Measurements from ENCODE around the gene MSH2.
"Not testable (repeated sequence)": the region's sequence is repeated elsewhere in the genome, so short reads cannot be mapped to it uniquely, and the experiment has no call there.

The MSH2 gene

DNA sequence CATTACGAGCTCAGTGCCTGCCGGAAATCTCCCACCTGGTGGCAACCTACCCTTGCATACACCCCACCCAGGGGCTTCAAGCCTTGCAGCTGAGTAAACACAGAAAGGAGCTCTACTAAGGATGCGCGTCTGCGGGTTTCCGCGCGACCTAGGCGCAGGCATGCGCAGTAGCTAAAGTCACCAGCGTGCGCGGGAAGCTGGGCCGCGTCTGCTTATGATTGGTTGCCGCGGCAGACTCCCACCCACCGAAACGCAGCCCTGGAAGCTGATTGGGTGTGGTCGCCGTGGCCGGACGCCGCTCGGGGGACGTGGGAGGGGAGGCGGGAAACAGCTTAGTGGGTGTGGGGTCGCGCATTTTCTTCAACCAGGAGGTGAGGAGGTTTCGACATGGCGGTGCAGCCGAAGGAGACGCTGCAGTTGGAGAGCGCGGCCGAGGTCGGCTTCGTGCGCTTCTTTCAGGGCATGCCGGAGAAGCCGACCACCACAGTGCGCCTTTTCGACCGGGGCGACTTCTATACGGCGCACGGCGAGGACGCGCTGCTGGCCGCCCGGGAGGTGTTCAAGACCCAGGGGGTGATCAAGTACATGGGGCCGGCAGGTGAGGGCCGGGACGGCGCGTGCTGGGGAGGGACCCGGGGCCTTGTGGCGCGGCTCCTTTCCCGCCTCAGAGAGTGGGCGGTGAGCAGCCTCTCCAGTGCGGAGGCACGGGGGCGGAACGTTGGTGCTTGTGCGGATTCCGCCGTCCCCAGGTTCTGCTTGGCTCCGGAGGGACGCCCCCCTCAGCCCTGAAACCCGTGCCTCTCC lies at the start of gene MSH2:
Gene MSH2, plus strand, starts transcription at position 352 of the 804 bp plus-strand sequence. Its CDS starts 36 bp downstream, at position 388.
- DNase-seq, result peak; percentile 88 to 90

DNA sequence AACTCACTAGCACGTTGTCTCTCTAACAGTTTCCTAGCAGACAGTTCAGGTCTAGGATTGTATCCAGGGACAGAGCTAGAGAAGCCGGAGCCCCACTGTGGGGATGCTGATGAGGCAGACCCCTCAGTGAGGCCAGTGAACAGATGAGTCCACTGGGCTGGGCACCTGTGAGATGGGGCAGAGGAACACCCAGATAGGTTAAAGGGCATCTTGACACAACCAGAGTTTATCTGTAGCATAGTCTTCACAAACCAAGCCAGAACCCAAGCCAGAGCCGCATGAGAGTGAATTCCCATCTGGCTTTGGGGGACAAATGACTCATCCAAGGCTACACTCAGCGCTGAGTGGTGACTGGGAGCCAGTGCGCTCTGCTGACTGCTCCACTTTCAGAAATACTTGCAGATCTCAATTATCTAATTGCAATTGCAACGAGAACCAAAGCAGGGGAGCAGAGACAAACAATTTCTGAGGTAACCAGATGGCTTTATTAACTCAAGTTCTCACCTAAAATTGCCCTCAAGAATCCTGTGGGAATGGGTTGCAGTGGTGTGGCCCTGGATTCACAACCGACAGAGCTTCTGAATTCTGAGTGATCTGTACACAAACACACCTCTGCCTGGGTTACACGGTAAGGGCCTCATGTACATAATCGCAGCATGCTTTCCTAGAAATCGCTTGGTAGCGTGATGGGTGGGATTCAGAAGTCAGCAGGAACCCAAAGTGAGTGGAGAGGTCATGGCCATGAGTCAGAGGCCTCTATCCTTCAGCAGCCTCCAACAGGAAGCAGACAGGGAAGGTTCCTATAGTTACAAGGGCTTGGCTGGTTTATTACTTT lies 48.7 kb upstream of the MSH2 start:
- no peak for DNase-seq

DNA sequence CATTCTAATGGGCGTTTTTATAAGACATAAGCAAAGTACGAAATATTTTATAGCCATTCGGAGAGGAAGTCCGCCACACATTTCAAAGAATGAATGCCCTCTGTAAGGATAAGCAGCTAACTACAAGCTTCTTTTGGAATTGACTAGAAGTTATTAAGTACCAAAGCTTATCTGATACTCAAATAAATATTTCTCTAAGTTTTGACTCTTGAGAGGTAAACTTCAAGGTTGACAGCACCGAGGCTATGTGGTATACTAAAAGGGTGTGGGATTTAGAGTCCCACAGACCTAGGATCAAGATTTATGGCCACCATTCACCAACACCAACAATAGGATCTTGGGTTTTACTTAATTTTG lies 48.1 kb upstream of the MSH2 start:
- no peak for DNase-seq

DNA sequence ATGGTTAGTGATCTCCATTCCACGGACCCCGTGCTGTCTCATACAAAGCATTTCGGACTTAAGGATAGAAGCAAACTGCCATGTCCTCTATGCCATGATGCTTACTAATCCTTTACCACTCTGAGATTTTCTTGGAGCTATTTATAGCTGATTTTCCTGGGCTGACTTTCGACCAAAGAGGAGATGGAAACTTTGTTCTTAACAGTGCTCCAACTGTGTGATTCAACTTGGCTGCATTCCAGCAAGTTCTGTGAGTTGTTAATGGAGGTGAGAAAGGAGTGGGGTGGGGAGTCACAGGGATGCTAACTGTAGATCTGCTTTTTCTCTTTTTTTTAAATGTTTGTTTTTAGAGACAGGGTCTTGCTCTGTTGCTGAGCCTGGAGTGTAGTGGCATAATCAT lies 45.5 kb upstream of the MSH2 start:
- DNase-seq, result no peak

DNA sequence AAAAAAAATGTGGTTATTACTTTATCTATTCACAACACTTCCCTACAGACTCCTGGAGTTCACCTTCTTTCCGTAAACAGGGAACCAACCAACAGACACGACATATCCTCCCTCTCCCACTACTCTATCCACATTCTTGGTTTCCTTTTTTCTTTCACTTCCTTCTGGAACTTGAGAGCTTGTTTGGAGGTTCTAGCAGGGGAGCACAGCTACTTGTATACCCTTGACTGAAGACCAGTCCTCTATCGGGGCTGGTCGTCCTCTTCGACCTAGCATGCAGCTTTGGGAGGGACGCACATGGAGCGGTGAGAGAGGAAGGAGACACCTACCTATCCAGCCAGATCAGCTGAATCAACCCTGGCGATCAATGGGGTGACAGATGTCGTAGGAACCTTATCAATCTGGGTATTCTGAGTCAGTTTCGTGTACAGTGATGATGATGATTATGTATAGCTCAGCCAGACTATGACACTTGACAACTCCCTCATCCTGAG lies 43.5 kb upstream of the MSH2 start:
- DNase-seq, result no peak

DNA sequence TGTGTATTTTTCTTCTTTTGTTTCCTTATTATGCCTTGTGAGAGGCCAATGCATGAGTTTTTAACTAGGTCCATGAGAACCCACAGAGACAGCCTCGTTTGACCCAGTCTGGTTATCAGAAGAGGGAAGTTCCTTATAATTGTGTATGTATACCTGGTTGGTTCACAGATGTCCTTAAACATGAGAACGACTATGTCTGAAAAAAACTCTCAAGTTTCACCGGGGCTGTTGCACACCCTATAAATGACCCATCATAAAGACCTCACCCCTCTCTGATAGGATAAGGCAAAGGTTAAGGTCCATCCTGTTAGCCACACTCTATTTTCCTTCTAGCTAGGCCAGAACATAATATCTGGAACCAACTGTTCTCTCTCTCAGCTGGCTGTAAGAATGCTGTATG lies 42.7 kb upstream of the MSH2 start:
- no peak for DNase-seq

DNA sequence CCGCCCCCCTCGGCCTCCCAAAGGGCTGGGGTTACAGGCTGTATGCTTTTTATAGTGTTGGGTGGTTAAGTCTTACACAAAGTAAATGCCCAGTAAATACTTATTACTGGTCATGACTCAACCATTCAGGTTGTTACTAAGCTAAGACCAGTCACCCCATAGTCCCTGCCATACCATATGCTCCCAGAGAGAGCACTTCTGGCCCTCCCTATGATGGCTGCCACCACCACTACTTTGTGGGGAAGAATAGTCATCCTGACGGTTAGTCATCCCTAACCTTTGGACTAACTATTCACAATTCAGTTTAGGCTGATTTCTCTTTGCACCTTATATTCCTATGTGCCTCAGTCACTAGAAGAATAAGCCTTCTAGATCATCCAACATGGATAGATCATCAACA lies 42.0 kb upstream of the MSH2 start:
- no peak for DNase-seq

DNA sequence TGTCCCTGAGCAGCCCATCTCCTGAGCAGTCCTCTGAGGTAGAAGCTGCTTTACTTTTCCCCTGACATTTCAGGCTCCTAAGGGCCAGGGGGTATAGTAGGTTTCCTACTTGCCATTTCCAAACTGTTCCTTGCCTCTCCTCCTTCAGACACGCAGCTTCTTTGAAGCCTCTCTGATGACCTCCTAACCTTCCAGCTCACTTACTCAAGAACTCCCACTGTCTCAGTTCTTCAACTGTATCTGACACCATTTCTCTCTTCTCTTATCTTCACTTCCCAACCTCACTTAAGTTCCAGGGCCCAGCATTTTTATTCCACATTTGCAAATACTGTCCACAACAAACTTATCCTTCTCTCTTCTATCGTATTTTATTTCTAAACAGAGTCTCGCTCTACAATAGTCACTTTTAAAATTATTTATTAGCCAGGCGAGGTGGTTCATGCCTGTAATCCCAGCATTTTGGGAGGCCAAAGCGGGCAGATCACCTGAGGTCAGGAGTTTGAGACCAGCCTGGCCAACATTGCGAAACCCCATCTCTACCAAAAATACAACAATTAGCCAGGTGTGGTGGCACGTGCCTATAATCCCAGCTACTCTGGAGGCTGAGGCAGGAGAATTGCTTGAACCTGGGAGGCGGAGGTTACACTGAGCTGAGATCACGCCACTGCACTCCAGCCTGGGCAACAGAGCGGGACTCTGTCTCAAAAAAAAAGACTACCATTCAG lies 41.3 kb upstream of the MSH2 start:
- not testable (repeated sequence) for DNase-seq

DNA sequence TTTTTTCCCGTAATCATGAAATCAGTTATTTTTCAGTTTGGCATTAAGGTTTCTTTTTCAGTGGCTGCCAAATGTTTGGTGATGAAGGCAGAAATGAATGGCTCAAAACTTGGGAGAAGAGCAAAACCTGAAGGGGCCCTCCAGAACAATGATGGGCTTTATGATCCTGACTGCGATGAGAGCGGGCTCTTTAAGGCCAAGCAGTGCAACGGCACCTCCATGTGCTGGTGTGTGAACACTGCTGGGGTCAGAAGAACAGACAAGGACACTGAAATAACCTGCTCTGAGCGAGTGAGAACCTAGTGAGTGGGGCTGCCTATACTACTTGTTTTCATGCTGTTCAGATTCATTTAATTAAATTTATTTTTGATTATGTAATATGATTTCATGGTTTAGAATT lies 29.2 kb upstream of the MSH2 start:
- DNase-seq, result no peak

DNA sequence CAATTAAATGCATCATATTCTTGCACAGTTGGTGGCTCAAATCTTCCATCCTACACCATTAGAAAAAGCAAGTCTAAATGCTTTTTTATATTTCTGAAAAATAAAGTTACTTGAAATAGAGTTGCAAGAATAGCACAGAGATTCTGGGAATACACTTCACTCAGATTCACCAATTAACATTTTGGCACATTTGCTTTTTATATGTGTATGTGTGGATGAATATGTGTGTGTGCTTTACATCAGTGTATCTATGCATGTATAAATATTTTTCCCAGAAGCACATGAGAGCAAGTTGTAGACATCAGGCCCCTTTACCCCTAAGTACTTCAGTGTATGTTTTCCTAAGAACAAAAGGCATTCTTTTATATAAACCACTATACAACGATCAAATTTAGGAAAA lies 27.6 kb upstream of the MSH2 start:
- DNase-seq, result no peak

DNA sequence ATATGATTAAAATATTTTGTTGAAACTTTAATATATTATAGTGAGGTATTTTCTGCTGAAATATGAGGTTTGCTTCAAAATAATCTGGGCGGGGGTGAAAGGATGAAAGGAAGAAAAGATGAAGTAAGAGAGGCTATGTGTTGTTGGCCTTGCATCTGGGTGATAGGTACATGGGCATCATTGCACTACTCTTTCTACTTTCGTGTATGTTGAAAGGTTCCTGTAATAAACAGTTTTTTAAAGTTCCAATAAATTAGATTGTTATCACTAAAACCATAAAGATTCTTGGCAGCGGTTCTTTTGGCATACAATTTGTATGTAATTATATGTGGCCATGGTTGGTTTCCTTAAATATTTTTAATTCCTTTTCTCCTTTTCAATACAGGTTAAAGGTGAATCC lies 23.6 kb upstream of the MSH2 start:
- no peak for DNase-seq

DNA sequence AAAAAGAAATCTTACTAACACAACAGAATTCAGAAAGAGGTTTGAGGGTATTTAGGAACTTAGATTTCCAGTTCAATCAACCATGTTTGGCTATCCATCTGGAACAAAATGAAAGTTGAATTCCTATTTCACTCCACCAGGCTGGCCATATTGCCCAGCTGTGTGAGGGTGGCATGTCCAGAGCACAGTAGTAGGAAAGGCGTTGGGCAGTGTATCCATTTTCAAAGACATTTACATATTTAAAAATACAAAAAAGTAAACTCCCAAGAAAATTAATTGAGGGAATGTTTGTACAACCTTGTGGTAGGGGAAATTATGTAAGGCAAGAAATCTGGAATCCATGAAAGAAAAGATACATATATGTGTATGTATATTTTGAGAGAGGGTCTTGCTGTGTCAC lies 21.5 kb upstream of the MSH2 start:
- no peak for DNase-seq

DNA sequence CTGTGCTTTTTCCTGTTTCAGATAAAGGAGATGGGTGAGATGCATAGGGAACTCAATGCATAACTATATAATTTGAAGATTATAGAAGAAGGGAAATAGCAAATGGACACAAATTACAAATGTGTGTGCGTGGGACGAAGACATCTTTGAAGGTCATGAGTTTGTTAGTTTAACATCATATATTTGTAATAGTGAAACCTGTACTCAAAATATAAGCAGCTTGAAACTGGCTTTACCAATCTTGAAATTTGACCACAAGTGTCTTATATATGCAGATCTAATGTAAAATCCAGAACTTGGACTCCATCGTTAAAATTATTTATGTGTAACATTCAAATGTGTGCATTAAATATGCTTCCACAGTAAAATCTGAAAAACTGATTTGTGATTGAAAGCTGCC lies 16.4 kb upstream of the MSH2 start:
- DNase-seq, result no peak

DNA sequence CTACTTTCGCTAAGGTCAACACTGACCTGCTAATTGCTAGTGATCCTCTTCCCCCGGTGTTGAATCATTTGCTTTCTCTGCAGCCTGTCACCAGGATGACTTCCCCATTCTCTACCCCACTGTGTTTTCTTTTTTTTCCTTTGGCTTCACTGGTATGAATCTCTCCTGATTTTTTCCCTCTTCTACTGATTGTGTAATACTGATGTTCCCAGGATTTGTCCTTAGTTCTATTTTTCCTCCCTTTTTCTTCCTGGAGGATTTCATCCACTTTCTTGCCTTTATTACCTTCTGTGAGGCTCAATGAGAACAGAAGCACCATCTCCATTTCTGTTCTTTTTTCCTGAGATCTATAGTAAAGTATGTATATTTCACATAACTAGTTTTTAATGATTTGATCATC lies 14.1 kb upstream of the MSH2 start:
- DNase-seq, result no peak

DNA sequence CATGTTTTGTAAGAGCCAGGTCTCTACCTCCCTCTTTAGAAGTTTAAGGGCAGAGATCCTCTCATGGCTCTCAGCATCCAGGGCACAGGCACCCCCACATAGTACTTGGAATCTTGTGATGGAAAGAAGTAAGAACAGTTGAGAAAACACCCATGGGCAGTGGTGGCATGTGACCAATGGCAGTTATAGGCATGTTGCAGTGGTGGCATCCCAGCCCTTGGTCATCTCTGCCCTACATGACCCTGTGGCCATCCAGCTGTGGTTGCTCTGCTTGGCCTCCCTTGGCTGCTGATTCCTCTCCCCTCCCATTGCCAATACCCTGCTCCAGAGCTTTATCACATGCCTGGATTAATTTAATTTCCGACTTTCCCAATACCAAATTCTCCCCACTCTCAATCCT lies 13.3 kb upstream of the MSH2 start:
- DNase-seq, result no peak

DNA sequence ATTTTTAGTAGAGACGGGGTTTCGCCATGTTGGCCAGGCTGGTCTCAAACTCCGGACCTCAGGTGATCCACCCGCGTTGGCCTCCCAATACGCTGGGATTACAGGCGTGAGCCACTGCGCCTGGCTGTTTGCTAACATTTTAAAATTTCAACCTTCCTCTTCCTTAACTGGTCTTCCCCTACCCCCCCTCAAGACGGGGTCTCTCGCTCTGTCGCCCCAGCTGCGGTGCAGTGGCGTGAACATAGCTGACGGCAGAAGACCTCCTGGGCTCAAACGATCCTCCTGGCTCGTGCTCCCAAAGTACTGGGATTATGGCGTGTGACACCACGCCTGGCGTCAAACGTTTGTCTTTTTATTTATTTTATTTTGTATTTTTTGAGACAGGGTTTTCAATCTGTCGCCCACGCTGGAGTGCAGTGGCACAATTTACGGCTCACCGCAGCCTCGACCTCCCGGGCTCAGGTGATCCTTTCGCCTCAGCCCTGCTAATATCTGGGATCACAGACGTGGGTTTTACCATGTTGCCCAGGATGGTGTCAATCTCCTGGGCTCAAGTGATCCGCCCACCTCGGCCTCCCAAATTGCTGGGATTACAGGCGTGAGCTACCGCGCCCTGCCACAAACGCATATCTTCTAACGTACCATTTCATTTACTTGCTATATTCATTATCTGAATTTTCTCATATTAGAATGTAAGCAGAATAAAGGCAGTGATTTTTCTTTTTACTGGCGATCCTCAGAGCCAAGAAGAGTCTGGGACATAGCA lies 984 bp upstream of the MSH2 start:
- no peak for DNase-seq

DNA sequence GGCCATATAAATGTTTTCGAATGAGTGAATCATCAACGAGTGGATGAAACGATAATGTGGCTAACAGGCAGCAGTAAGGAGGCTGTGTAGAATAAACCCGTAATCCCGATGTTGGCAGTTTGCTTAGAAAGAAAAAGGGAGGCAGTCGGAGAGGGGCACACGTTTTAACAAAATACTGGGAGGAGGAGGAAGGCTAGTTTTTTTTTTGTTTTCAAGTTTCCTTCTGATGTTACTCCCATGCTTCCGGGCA lies 476 bp upstream of the MSH2 start:
- DNase-seq, result peak in 1 of 2 donors; percentile 1

DNA sequence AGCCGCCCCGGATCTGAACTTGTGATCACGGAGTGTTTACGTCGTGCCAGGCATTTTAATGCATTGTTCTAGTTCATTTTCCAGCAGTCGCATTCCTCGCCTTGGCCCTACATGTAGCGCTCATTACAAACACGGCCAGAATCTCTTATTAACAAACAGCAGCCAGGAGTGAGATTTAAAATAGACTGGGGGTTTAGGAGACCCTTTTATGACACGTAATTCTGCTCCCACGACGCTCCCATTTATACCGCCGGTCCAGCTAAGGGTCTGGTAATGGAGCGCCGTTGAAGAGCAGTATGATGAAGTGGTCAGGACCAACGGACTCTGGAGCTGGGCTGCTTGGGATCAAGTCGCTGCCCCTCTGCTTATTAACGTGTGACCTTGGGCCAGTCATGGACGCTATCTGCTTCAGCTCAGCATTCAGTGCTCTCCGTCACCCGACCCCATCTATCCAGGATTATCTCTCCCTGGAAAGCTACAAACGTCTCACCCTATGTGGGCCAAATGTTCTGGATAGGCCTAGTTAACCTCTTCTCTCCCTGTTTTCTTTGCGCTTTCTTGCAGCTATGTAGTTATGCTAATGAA lies 745 bp downstream of the MSH2 start:
- no peak for DNase-seq

DNA sequence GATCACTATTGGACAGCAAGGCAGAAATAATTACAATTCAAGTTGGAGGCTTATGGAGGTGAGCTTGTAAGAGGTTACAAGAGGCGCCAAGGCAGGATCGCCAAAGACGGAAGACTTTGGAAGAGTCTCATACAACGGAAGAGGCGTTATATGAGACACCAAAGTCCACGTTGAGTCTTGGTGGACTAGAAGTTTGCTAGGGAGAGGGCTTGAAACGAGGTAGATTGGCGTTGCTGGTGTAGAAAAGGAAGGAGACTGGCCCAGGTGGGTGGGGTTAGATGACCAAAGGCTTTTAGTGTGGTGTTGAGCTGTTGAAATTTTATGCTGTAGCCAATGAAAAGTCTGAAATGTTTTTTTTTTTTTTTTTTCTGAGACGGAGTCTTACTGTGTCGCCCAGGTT lies 1.4 kb downstream of the MSH2 start:
- no peak for DNase-seq

DNA sequence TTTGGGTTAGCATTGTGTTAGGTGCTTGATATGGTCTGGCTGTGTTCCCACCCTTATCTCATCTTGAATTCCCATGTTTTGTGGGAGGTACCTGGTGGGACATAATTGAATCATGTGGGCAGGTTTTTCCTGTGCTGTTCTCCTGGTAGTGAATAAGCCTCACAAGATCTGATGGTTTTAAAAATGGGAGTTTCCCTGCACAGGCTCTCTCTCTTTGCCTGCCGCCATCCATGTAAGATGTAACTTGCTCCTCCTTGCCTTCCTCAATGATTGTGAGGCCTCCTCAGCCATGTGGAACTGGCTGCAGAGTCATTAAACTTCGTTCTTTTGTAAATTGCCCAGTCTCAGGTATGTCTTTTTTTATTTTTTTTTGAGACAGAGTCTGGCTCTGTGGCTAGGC lies 2.8 kb downstream of the MSH2 start:
- no peak for DNase-seq

DNA sequence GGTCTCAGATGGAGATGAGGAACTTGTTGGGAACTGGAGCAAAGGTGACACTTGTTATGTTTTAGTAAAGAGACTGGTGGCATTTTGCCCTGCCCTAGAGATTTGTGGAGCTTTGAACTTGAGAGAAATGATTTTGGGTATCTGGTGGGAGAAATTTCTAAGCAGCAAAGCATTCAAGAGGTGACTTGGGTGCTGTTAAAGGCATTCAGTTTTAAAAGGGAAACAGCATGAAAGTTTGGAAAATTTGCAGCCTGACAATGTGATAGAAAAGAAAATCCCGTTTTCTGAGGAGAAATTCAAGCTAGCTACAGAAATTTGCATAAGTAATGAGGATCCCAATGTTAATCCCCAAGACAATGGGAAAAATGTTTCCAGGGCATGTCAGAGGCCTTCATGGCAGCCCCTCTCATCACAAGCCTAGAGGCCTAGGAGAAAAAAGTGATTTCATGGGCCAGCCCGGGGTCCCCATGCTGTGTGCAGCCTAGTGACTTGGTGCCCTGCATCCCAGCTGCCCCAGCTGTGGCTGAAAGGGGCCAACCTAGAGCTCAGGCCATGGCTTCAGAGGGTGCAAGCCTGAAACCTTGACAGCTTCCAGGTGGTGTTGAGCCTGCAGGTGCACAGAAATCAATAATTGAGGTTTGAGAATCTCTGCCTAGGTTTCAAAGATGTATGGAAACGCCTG lies 3.8 kb downstream of the MSH2 start:
- not testable (repeated sequence) for DNase-seq

DNA sequence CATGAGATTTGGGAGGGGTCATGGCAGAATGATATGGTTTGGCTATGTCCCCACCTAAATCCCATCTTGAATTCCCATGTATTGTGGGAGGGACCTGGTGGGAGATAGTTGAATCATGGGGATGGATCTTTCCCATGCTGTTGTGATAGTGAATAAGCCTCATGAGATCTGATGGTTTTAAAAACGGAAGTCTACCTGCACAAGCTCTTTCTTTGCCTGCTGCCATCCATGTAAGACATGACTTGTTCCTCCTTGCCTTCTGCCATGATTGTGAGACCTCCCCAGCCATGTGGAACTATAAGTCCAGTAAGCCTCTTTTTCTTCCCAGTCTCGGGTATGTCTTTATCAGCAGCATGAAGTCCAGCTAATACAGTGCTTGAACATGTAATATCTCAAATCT lies 5.0 kb downstream of the MSH2 start:
- DNase-seq, result not testable (repeated sequence)
